GM19452 (cell line): ENCODE results near the gene CPED1.

Experiments
- ATAC-seq: cut with Tn5 transposase; IDR thresholded peaks from one replicate; pipeline ENCODE4 v1.9.1; 2021; ENCODE audit not compliant: unreplicated experiment

CPED1 gene

DNA sequence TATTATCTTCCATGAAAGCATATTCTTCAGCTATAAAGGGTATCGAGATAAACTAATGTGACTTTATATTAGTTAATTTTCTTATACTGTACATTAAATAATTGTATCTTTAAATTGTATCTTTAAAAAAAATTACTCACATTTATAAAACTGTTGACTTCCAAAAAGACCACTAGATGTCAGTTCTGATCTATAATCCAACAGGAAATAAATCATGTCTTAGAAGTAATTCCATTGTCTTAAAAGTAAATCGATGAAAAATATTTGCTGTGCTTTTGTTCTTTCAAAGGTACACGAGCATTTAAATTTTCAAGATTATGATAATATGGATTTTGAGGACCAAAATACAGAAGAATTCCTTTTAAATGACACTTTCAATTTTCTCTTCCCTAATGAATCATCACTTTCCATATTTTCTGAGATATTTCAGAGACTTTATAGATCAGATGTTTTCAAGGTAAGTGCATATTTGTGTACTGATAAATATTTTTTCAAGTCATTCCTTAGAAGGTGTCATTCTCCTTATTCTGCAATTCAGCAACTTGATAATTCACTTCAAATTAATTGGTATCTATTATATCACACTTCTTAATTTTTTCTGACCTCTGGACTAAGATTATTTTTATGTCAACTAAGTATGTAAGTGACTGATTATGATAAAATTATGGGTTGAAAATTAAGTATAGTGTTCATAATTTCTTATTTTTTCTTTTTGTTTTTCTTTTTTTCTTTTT is 138.5 kb downstream of the CPED1 start:
- ATAC-seq: no peak

DNA sequence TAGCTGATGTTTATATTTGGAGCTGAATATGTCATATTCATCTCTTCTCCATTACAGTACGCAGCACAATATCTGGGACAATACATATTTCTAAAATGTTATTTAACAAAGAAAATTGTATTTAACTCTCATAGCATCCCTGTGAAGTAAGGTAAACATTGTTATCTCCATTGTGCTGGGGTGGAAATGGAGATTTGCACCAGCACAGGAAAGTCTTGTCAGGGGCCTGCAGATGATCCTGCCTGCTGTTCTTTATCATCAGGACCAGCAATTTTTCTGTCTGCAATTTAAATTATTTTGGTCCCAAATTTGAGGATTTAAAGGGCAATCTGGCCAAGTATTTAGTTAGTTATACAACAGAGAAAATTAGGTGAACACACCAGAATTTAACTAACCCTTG is 144.4 kb downstream of the CPED1 start:
- no peak for ATAC-seq

DNA sequence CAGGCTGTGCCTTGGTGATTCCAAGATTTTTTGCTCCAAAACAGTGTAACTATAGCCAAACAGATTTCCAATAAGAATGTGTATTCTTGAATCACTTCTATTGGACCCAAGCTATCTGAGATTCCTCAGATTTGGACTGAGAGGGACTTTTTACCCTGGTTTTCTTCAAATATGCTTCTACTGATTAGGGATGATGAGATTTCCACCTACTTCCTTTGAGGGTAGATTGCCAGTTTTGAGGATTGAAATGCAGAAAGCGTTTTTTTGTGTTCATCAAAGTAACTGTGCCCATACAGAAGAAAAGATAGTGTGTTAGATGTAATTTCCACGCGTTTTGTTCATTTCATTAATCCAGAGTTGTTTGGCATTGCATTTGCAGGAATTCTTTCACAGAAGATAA is 144.9 kb downstream of the CPED1 start:
- ATAC-seq: no peak

DNA sequence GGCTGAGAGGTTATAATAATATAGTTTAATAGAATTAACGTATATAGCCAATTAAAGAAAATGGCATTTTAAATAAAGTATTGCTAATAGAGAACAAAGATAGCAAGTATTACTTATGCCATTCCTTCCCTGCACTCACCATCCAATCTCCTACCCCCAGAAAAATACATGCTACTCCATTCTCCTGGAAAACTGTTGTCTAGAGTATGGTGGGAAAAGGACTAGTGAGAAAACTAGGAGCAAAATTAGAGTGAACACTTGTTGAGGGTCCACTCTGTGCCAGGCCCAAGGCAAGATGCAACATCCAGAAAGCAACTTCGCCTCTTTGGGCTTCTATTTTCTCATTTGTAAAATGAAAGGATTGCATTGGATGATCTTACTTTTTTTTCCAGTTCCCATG is 149.1 kb downstream of the CPED1 start:
- no peak for ATAC-seq

DNA sequence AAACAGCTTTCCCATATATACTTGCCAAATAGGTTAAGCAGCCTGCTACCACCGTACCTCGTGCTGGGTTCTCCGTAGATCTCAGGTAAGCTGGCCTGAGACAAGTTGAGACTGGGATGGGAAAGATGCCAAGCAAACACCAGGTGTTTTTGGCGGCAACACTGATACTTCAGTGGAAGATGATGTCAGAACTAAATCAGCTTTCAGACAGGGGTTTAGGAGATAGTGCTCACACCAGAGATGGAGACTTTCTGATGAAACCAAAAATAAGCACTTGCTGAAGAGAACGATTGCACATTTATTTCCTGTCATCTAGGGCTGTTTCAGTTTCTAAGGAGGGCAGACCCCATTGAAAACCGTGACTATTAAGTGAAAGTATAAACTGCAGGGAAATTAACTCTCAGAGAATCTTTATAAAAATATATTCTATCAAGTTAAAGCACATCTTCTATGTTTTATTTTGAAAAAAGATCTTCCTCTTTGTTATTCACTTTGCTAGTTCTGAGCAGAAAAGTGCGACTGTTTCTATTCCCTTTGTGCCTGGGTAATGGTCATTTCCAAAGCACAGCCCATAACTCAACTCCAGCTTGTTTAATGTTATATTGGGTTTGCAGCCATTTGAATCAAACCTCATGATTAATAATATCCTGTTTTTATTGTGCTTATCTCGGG is 149.9 kb downstream of the CPED1 start:
- peak; percentile 100 for ATAC-seq

DNA sequence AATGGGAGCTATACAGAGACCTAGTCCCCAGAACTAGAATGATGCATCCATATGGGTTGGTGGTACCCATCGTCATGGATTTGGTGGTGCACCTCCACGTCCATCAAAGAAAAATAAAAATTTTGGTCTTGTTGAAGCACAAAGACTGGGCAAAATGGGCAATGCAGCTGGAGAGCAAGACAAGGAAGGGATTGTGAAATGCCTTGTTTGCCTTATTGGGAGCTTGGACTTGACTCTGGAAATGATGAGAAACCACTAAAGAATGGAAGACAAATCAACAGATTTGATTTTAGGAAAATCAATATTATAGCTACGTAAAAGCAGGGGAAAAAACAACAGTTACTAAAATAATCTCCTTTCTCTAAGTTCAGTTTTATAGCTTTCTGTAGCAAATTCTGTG is 150.9 kb downstream of the CPED1 start:
- no peak for ATAC-seq

DNA sequence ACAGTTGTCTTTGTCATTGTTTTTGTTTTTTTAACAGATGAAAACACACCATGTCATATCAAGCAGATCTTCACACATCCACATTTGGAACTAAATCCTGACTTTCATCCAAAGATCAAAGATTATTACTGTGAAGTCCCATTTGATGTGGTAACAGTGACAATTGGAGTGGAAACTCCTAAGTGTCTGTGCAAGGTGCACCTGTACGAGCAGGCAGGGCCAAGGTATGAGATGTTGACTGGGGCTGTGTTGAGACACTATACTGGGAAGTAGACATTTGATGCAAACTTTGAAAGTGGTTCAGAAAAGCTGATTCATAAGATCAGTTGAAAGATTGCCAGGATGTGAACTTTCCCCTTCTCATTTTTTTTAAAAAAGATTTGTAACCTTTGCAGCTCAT is 152.3 kb downstream of the CPED1 start:
- ATAC-seq: no peak

DNA sequence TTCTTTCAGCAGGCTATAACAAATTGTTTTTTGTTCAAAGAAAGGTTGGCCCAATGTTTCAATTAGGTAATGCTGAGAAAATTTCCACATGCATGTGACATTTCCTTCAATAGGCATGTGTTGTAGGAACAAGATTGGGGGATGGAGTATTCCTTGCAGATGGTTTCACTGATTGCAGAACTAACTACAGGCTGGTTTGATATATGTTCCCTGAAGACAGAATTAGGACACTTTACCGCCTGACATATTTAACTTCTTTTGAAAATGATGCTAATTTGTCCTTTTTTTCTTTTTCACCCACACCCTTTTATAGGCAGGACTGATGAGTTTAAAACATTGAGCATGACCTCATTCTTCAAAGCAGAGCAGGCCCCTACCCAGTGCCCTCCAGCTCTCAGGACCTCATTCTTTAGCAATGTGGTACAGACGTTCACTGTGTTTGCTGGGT is 163.3 kb downstream of the CPED1 start:
- no peak for ATAC-seq

DNA sequence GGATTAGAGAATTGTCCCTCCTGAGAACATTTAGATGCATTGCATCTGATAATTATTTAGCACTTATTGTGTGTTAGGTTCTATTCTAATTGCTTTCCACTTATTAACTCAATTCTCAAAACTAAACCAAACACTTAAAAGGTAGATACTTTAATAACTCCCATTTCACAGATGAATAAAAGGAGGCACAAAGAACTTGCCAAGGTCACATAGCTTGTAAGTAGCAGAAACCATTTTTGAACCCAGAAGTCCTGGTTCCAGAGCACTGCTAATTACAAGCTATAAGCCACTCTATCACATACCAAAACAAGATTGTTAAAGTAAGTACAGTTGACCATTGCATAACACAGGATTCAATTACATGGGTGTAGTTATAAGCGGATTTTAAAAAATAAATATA is 164.9 kb downstream of the CPED1 start:
- ATAC-seq: no peak

DNA sequence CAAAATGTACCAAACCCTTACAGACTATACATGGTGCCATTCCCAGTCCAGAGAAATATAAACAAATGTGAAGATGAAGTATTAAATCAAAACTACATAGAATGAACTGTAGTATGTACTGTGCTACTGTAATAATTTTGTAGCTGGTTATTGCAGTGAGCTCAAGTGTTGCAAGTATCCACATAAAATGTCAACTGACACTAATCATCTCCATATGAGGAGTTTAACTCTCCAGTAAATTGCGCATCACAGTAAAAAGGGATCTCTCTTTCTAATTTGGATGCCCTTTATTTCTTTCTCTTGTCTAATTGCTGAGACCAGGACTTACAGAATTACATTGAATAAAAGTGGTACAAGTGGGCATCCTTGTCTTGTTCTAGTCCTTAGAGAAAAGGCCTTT is 165.5 kb downstream of the CPED1 start:
- no peak for ATAC-seq

DNA sequence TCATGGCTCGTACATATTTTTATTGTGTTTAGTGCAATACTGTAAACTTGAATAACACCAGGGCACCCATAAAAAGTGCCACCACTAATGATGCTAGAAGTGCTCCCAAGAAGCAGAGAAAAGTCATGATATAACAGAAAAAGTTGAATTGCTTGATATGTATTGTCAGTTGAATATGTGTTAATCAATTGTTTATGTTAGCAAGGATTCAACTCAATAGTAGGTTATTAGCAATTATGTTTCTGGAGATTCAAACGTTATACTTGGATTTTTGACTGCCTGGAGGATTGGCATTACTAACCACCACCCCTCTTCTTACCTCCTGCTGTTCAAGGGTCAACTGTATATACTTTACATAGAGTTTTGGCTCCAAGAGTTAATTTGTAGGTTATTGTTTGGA is 168.3 kb downstream of the CPED1 start:
- ATAC-seq: no peak

DNA sequence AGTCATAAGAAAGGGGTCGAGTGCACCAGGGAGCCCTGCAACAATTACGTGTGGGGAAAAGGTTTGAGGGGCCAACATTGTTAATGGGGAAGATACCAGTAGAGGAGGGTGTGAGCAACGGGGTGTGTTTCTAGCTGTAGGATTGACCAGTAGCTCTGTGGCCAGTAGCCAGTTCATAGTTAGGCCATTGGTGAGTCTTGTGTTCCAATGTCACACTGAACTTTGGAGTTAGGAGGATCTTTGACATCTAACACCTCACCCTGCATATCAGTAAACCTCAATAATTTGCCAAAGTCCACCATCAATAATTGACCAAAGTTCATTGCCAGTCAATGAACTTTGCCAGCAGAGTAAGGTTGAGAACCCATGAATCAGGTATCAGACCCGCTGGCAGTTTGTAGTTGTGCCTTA is 168.8 kb downstream of the CPED1 start:
- no peak for ATAC-seq

DNA sequence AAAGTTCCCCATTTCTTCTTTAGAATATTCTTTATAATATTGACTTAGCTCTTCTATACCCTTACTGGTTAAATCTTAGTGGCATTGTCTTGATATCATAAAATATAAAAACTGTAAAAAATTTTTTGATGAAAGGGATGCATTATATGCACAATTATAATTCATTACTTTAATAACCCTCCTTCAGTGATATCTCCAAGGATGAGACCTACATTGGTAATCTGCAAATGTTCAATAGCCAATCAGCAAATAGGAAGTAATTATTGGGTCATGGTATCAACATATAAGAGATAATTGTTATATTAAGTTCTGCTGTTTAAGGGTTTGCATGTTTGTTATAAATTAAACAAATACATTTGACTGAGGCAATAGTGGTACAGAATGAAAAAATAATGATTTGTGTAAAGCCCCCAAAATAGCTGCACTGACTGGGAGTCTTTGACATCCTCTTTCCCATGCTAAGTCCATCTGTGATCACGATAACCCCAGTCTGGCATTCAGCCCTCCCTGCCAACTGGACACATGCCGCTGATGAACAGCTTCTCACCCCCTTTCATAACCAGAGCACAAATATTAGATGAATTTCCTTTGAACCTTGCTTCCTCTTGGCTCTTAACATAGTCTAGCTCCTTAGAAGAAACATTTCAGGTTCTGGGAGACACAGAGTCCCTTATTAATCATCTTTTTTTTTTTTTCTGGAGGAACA is 169.5 kb downstream of the CPED1 start:
- ATAC-seq: no peak

DNA sequence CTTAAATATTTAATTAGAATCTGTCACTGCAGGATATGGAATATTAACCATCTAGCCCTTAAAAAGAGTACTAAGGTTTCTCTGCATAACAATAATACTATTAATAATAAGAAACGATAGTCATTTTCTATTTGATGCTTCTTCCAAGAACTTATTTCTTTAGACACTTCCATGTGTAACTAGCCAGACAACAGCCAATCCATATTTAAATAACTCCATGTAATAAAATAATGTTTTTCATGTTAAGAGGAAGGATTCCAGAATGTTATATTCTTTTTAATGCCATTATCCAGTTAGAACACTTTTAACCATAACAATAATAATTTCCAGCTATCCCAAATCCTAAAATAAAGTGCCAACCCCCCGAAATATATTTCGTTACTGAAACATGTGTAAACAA is 170.2 kb downstream of the CPED1 start:
- ATAC-seq: no peak

DNA sequence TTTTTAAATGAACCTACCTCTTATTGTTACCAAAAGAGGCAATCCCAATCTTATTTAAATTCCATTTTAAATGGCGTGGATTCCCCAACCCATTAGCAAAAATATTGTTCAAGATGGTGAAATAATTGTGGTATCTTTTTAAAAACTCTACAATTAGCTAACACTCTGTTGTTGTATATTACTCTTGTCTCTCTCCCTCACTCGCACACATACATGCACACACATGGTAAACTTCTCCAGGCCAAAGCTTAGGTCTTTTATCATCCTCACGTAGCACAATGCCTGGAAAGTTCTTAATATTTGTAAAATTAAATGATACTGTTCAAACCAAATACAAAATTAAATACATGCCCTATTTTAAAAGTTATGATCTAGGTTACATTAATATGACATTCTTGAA is 171.0 kb downstream of the CPED1 start:
- no peak for ATAC-seq

DNA sequence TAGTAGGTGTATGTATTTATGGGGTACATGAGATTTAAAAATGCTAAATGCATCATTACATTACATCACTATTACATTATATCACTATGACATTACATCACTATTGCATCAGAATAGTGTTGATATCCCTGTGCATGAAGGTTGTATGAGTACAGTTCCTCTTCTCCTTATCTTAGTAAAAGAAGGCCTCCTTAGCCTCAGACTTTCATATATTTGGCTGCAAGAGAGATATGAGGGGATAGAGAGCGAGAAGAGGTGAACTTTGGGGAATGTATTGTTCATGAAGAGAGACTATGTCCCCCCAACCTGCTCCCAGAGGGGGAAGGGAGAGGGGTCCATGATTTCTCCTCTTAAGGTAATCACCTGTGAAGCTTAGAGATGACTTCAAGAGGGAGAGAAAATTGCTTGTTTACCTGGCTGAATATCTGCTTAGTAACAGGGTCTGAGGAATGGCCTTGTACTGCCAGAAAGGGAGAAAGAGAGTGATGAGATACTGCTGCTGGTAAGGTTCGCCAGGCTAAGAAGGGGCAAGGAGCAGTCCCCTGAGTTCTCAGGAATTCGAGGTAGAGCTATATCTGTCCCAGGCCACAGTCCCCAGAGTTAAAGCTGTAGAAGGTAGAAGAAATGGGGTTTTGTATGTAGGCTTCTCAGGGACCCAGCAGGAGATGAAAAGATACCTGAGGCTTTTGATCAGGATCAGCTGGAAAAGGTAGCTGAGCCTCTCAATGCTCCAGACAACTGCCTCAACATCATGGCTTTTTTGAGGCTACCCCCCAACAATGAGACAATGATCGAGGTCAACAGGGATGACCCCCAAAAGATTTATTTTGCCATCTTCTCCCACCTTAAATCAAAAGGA is 171.9 kb downstream of the CPED1 start:
- ATAC-seq: no peak

DNA sequence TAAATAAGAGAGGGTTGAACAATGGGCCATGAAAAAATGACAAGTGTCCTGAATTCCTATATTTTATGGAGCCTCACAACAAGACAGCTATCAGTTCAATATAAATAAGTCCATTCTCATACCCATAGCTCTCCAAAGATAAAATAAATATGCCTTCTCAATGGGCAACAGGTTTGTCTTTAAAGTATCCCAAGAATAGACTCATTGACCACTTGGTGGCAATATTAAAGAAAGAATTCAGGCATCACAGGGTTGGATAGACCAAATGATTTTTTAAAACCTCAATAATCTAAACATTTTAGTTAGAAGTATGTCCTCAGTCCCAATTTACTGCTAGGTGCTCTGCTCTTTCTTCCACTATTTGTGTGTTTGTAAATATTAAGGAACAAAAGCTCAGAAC is 175.2 kb downstream of the CPED1 start:
- ATAC-seq: no peak

DNA sequence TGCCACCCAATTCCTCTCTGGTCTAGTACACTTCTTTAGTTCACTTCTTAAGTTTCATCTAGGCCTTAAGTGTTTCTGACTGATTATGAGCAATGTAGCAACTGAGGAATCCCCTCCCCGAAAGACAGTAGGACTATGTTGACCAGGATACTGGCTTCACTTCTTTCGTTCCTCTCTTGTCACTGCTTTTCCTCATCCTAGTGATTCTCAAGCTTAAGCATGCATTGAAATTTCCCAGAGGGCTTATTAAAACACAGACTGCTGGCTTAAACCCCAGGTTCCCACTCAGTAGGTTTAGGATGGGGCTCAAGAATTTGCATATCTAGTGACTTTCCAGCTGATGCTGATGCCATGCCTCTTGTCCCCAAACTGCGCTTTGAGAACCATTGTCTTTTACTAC is 175.7 kb downstream of the CPED1 start:
- no peak for ATAC-seq

DNA sequence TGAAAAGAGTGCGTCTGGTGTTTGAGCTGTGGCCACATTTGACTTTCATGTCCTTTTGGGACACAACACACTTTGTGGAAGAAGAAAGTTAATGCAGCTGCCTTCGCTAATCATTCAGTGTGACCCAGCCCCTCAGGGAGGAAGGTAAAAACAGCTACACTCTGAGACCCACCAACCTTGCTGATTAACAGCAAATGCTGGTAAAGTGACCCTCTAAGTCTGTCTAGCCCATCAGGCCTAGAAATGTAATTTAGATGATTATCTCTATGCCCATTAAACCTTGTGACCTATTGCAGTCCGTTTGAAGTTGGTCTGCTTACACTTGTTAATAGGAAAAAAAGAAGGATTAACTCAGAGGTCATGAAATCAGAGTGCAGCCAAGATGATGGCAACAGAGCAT is 178.4 kb downstream of the CPED1 start:
- no peak for ATAC-seq

DNA sequence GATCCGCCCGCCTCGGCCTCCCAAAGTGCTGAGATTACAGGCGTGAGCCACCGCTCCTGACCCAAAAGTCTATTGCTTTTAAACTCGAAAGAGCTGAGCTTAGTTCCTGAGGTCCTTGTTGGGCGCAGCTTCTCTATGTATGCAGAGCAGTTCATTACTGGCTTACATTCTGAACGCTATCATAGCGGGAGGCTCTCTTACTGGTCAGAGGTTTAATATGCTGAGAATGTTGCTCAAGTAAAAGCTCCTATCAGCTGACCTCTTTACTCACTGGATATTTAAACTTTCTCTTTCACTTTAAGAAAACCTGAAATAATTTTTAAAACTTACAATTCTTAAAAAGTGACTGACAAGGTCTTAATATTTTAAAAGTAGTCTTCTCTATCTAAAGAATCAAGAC is 179.5 kb downstream of the CPED1 start:
- no peak for ATAC-seq

DNA sequence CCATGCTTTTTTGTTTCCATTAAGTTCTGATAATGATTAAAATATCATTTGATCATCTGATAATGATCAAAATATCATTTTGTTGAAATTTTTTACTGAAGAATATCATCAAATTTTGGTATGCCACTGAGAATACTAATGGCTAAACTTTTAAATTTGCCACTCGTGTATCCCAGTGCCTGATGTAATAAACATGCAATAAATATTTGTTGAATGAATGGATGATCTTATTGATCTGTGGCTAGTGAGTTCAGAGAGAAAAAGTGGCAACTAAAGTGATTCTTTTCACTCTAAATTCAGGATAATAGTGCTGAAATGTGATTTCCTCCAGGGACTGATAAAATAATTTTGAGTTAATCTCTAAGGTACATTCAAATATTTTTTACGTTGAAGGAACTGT is 181.0 kb downstream of the CPED1 start:
- no peak for ATAC-seq
